Dedifferentiated amniotic fluid mesenchymal stem cell (primary cell): ENCODE measurements around the gene MYO9B.
"Not testable (repeated sequence)": the region's sequence is repeated elsewhere in the genome, so short reads cannot be mapped to it uniquely, and the experiment has no call there.

Experiments used
- DNase-seq: peaks from one replicate; pipeline ENCODE4 v3.0.0-alpha.2; 2016; ENCODE audit errors: extremely low spot score

MYO9B gene

GRCh38 chr19:17144771-17145170, 69.2 kb downstream of the MYO9B start:
- DNase-seq: not testable (repeated sequence)

DNA sequence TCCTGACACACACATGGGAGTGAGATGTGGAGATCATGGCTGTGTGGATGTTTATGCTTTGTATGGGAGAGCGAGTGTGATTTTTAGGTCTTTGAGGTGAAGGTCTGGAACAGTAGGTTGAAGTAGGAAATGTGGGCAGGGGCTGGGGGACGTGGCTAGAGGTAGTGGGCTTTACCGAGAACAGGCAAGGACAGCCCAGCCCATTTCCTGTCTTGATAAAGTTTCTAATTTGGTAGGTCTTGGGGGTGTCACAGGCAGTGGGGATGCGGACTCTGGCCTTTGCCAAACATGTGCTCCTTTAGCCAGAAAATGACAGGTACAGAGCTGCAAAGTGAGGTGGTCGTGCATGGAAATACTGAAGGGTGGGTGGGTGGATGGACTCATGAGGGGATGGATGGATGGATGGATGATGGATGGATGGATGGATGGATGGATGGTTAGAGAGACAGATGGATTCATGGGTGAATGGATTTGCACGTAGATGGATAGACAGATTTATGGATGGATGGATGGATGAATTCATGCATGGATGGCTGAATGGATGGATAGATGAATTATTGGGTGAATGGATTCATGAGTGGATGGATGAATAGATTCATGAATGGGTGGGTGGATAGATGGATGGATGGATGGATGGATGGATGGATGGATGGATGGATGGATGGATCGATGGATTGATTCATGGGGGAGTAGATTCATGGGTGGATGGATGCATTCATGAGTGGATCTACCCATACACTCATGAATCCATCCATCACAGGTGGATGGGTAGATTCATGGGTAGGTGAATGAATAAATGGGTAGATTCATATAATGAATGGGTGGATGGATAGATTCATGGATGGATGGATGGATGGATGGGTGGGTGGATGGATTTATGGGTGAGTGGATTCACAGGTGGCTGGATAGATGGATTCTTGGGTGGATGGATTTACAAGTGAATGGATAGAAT, 70.2 kb downstream of the MYO9B start:
- DNase-seq: no peak

- DNase-seq: no peak
These were observed 72.6 kb downstream of the MYO9B start for GRCh38 chr19:17148130-17148529.

GRCh38 chr19:17149393-17150135, 74.0 kb downstream of the MYO9B start:
- DNase-seq: no peak

DNA sequence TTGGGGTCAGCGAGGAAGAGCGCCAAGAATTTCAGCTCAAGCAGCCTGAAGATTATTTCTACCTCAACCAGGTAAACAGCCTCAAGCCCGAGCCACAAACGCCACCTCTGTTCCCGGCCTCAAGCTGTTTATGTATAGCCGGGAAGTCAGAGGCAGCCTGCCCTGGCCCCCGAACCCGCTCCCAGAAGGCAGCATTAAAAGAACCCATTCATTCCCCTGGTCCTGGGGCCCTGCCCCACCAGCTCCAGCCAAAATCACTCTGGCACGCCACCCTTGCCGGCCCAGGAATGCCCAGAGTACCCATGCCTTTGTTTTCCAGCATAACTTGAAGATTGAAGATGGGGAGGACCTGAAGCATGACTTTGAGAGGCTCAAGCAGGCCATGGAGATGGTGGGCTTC, 78.4 kb downstream of the MYO9B start:
- no peak for DNase-seq

- no peak for DNase-seq
These were observed 79.7 kb downstream of the MYO9B start for GRCh38 chr19:17155251-17155650.

GRCh38 chr19:17156296-17156946, 80.8 kb downstream of the MYO9B start:
- no peak for DNase-seq

DNA sequence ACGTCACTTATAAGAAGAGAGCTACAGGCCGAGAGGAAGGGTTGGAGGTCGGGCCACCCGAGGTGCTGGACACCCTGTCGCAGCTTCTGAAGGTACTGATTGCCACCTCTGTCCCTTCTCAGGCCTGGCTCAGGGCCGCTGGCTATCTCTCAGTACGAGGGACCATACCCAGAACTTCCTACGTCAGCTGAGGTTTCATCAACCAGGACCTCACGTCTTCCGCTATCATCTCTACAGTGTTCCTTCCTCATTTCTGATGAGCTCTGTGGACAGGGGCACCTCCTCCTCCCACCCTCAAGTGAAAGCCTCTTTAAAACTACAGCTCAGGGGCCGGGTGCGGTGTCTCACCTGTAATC, 81.3 kb downstream of the MYO9B start:
- DNase-seq: no peak

DNA sequence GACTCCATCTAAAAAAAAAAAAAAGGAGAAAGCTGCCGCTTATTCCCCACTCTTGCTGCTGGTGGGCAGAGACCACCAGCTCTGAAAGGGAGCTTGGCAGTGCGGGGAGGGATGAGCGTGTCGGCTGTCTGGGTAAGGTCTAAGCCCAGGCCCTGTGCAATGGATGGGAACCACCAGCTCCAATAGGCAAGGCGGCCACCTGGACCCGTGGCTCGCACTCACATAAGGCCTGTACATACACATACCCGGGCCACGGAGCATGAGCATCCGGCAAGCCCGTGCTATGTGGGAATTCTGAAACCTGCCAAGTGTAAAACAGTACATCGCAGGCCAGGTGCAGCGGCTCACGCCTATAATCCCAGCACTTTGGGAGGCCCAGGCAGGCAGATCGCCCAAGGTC, 83.0 kb downstream of the MYO9B start:
- no peak for DNase-seq

GRCh38 chr19:17159466-17160393, 84.2 kb downstream of the MYO9B start:
- DNase-seq: no peak

- no peak for DNase-seq
These were observed 85.3 kb downstream of the MYO9B start for GRCh38 chr19:17160908-17161307.

GRCh38 chr19:17162131-17162530, 86.6 kb downstream of the MYO9B start:
- not testable (repeated sequence) for DNase-seq

GRCh38 chr19:17162580-17162979, 87.0 kb downstream of the MYO9B start:
- DNase-seq: no peak

DNA sequence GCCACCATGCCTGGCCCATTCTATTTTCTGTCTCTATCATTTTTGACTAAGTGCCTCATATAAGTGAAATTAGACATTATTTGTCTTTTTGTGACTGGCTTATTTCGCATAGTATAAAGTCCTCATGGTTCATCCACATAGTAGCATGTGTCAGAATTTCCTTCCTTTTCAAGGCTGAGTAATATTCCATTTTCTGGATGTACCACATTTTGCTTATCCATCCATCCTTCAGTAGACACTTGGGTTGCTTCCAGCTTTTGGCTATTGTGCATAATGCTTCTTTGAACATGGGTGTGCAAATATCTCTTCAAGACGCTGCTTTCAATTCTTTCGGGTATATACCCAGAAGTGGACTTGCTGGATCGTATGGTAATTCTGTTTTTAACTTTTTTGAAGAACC, 88.1 kb downstream of the MYO9B start:
- DNase-seq: no peak

- no peak for DNase-seq
These were observed 89.1 kb downstream of the MYO9B start for GRCh38 chr19:17164639-17165038.

GRCh38 chr19:17165715-17166114, 90.1 kb downstream of the MYO9B start:
- DNase-seq: no peak

GRCh38 chr19:17170538-17171297, 95.1 kb downstream of the MYO9B start:
- no peak for DNase-seq

DNA sequence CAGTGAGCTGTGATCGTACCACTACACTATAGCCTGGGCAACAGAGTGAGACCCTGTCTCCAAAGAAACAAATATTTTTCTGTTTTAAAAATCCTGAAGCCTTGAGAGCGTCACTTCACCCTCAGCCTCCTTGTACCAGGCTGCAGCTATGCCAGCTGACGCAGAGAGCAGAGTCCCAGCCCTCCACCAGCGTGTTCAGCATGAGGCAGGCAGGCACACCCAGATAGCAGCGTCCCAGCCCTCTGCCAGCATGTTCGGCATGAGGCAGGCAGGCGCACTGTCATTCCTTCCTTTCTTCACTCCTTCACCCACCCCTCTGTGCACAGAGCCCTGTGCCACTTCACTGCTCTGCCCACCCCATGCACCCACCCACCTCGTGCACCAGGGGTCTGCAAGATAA, 96.3 kb downstream of the MYO9B start:
- DNase-seq: no peak

DNA sequence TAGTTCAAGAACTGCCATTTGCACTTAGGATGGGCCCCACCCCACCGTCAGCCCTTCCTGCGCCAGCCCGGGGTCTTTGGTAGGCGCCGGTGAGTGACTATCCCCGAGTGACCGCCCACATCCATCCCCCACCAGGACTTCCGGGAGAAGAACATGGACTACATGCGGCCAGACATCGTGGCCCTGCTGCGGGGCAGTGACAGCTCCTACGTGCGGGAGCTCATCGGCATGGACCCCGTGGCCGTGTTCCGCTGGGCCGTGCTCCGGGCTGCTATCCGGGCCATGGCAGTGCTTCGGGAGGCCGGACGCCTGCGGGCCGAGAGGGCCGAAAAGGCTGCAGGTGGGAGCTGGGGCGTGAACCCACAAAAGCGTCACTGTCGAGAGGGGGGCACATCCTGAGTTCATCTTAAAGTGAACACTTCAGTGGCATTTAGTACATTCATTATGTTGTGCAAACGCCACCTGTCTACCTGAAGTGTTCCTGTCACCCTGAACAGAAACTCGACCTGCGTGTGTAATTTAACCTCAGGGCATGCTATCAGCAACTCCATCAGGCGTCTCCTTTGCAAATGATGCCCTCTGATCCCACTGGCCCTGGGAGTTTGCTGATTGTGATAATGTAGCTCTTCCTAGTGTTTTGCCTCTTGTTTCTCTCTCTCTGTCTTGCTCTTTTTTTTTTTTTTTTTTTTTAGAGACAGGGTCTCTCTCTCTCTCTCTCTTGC, 97.2 kb downstream of the MYO9B start:
- DNase-seq: no peak

DNA sequence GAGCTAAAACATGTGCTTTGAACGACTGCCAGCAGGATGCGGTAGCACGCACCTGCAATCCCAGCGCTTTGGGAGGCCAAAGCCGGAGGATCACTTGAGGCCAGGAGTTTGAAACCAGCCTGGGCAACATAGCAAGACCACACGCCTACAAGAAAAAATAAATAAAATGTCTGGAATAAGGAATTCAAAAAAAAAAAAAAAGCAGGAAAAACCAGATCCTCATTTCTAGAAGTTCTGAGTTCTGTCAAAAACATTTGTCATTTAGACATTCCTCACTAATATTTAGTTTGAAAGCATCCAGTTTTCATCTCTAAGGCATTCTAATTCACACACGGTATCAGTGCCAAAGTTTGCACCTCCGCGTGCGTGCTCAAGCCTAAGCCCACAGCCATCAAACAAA, 102.7 kb downstream of the MYO9B start:
- no peak for DNase-seq
